Uterus (tissue), 4 donors: ENCODE measurements around the gene DAB2. TPM values are rescaled to one million over a fixed set of nuclear protein-coding genes. Genes with fewer than 3 reads are reported as not detected.

Experiments used
- DNase-seq, 2 donors: peaks; one replicate each; pipeline ENCODE4 v3.0.0-alpha.2; 2019 to 2020
- H3K27ac ChIP-seq, 2 donors: fragments of 200-600 bp; sonication (generic); 1 replicate in 1 of 2; 2 replicates in 1 of 2; pipeline ENCODE4 v1.5.1; 2016 to 2018
- H3K27me3 ChIP-seq, 2 donors: fragments of 200-600 bp; sonication (generic); one replicate each; pipeline ENCODE4 v1.5.1; 2018 to 2019; ENCODE audit warnings: control low read depth in 1 of 2
- H3K36me3 ChIP-seq, 2 donors: fragments of 200-600 bp; sonication (generic); one replicate each; pipeline ENCODE4 v1.5.1; 2019; ENCODE audit warnings: control low read depth in 1 of 2
- H3K4me1 ChIP-seq, 2 donors: fragments of 200-600 bp; sonication (generic); one replicate each; pipeline ENCODE4 v1.5.1; 2018 to 2019; ENCODE audit warnings: control low read depth in 1 of 2
- H3K4me3 ChIP-seq, 2 donors: fragments of 200-600 bp; sonication (generic); 1 replicate in 1 of 2; 2 replicates in 1 of 2; pipeline ENCODE4 v1.5.1; 2018 to 2019; ENCODE audit warnings: mild to moderate bottlenecking in 1 of 2
- H3K9me3 ChIP-seq, 2 donors: fragments of 200-600 bp; sonication (generic); one replicate each; pipeline ENCODE4 v1.5.1; 2019; ENCODE audit warnings: control low read depth in 1 of 2
- CTCF ChIP-seq, 4 experiments: fragments of 200-600 bp in 2 of 4; fragments of 450-650 bp in 2 of 4; sonication (generic) in 2 of 4; IDR thresholded peaks; one replicate each; pipeline ENCODE4 v1.5.1; 2016 to 2019; ENCODE audit warnings: antibody characterized with exemption in 4 of 4, mild to moderate bottlenecking in 2 of 4, moderate library complexity in 1 of 4
- POLR2A ChIP-seq, 2 donors: fragments of 450-650 bp; IDR thresholded peaks; one replicate each; pipeline ENCODE4 v1.6.1; 2016; ENCODE audit warnings: antibody characterized with exemption in 2 of 2, mild to moderate bottlenecking in 1 of 2, moderate library complexity in 1 of 2
- intact Hi-C: fragments of 100-400 bp; cut with DNase I; formaldehyde crosslinking; loops from one replicate; pipeline ENCODE4 v1.15.1; 2023; ENCODE audit warnings: low total_unique reads
- total RNA-seq, 4 donors: library from RNA; depleted of rRNA in 3 of 4; stranded (reverse); fragments of >200 nt in 3 of 4; gene quantifications; one replicate each; pipeline versions ENCODE4 v1.1.0 to v1.2.4, GENCODE V29; 2014 to 2023
- donor health status: DM: yes; HTN: yes; CAD: no.

DAB2 gene
- total RNA-seq: 10 to 100 TPM; 23.1 to 80.1 (median 56.7) TPM

- no peaks in the 10 kb centered on the region for H3K9me3 ChIP-seq
- intact Hi-C loops: no loop called here
- H3K27ac ChIP-seq: peak within 1 kb of the TSS; percentile 84 to 95
- no peaks in the 10 kb centered on the region for H3K36me3 ChIP-seq
- TF ChIP-seq CTCF (IDR thresholded peaks at IDR 0.05) (peak; percentile 41 to 68 (median 56)), POLR2A (IDR thresholded peaks at IDR 0.05) (peak; percentile 55 to 68)
- no peaks in the 10 kb centered on the region for H3K27me3 ChIP-seq
- DNase-seq: peak; percentile 80 to 81
- H3K4me3 ChIP-seq: peak within 1 kb of the TSS; percentile 50 to 80
- no peaks in the 10 kb centered on the region for H3K4me1 ChIP-seq
These were observed at the start of gene DAB2 for GRCh38 chr5:39424736-39425637. Gene DAB2 (minus strand): TSS chr5:39424980. CDS start chr5:39394320, 30,660 bp downstream.

GRCh38 chr5:39473156-39473775 lies 48.5 kb upstream of the DAB2 start:
- Histone ChIP-seq H3K4me1 (no peaks in the 10 kb centered on the region), H3K36me3 (no peaks in the 10 kb centered on the region), H3K9me3 (no peaks in the 10 kb centered on the region), H3K4me3 (no peak overlapping the region), H3K27ac (no peak overlapping the region), H3K27me3 (no peaks in the 10 kb centered on the region)
- DNase-seq: no peak
- intact Hi-C loops: no loop called here
- TF ChIP-seq CTCF (IDR thresholded peaks at IDR 0.05) (no peak), POLR2A (IDR thresholded peaks at IDR 0.05) (no peak)

- Histone ChIP-seq H3K4me1 (no peaks in the 10 kb centered on the region), H3K27ac (no peak overlapping the region), H3K27me3 (no peaks in the 10 kb centered on the region), H3K36me3 (no peaks in the 10 kb centered on the region), H3K4me3 (no peak overlapping the region), H3K9me3 (no peaks in the 10 kb centered on the region)
- no peak for DNase-seq
- TF ChIP-seq CTCF (IDR thresholded peaks at IDR 0.05) (no peak), POLR2A (IDR thresholded peaks at IDR 0.05) (no peak)
- intact Hi-C loops: no loop called here
These were observed 47.2 kb upstream of the DAB2 start for GRCh38 chr5:39471836-39472508.

- TF ChIP-seq POLR2A (IDR thresholded peaks at IDR 0.05) (no peak), CTCF (IDR thresholded peaks at IDR 0.05) (no peak)
- Histone ChIP-seq H3K9me3 (no peaks in the 10 kb centered on the region), H3K27ac (no peak overlapping the region), H3K4me1 (no peaks in the 10 kb centered on the region), H3K27me3 (no peaks in the 10 kb centered on the region), H3K36me3 (no peaks in the 10 kb centered on the region), H3K4me3 (no peak overlapping the region)
- DNase-seq: no peak
- intact Hi-C loops: no loop called here
These were observed 46.0 kb upstream of the DAB2 start for GRCh38 chr5:39470811-39471210.
